GM12892 (cell line): ENCODE data around the gene TMTC2.

Source experiments
- POLR2A ChIP-seq: IDR thresholded peaks from 2 replicates; pipeline ENCODE4 v1.6.1; 2011; ENCODE audit warnings: low read depth, low read length, control low read depth
- POLR2AphosphoS5 ChIP-seq: IDR thresholded peaks from 2 replicates; pipeline ENCODE4 v1.6.1; 2011; ENCODE audit warnings: low read depth, low read length, control low read depth
- TAF1 ChIP-seq: IDR thresholded peaks from 2 replicates; pipeline ENCODE4 v1.6.1; 2011; ENCODE audit warnings: low read depth, mild to moderate bottlenecking, control low read depth, low read length, borderline replicate concordance

- TF ChIP-seq POLR2A (no peak), POLR2AphosphoS5 (no peak), TAF1 (no peak)
Measured at GRCh38 chr12:82793751-82794281, 107.1 kb downstream of the TMTC2 start.
